VCaP (cell line): ENCODE data around the gene PCGF2.

Source experiments
- H3K27ac ChIP-seq: fragments of 450-650 bp; 2 replicates; pipeline ENCODE4 v1.5.1; 2017
- CTCF ChIP-seq: fragments of 450-650 bp; conservative IDR thresholded peaks from 2 replicates; pipeline ENCODE4 v1.5.1; 2017; ENCODE audit warnings: mild to moderate bottlenecking, moderate library complexity

The PCGF2 gene

GRCh38 chr17:38711792-38712571, 36.2 kb downstream of the PCGF2 start:
- TF ChIP-seq CTCF: no peak
- no peak overlapping the region for H3K27ac ChIP-seq

- H3K27ac ChIP-seq: no peak overlapping the region
- no peak for TF ChIP-seq CTCF
Measured at GRCh38 chr17:38710985-38711384, 37.2 kb downstream of the PCGF2 start.

- no peak overlapping the region for H3K27ac ChIP-seq
- TF ChIP-seq CTCF: no peak
Measured at GRCh38 chr17:38710604-38710962, 37.6 kb downstream of the PCGF2 start.

GRCh38 chr17:38709864-38710603, 38.1 kb downstream of the PCGF2 start:
- H3K27ac ChIP-seq: no peak overlapping the region
- TF ChIP-seq CTCF: no peak

GRCh38 chr17:38709104-38709820, 38.9 kb downstream of the PCGF2 start:
- no peak overlapping the region for H3K27ac ChIP-seq
- TF ChIP-seq CTCF: no peak

- TF ChIP-seq CTCF: no peak
Measured at GRCh38 chr17:38707678-38708351, 40.3 kb downstream of the PCGF2 start.

More at GRCh38 chr17:38707678-38708351, 40.3 kb downstream of the PCGF2 start:
- no peak overlapping the region for H3K27ac ChIP-seq
